Body of pancreas (tissue), 4 donors: ENCODE measurements around the gene OR52L1.

Experiments used
- CTCF ChIP-seq, 7 experiments: fragments of 450-650 bp in 4 of 7; fragments of 200-600 bp in 3 of 7; sonication (generic) in 3 of 7; IDR thresholded peaks; one replicate each; pipeline ENCODE4 v1.5.1; 2016 to 2019; ENCODE audit warnings: antibody characterized with exemption in 7 of 7
- POLR2A ChIP-seq, 3 donors: fragments of 450-650 bp; IDR thresholded peaks; one replicate each; pipeline ENCODE4 v1.6.1; 2016; ENCODE audit warnings: antibody characterized with exemption in 3 of 3, mild to moderate bottlenecking in 2 of 3

GRCh38 chr11:6030708-6031405, 44.1 kb upstream of the OR52L1 start, which contains the start of gene OR56A1:
- no peak for TF ChIP-seq CTCF (IDR thresholded peaks at IDR 0.05)
- TF ChIP-seq POLR2A (IDR thresholded peaks at IDR 0.05) = no peak
